Measurements from ENCODE around the gene ZNF33A.
"Not testable (repeated sequence)": the region's sequence is repeated elsewhere in the genome, so short reads cannot be mapped to it uniquely, and the experiment has no call there.

Gene ZNF33A

GRCh38 chr10:38010119-38010903 lies at the start of gene ZNF33A:
TSS of gene ZNF33A (plus strand) at chr10:38010675. CDS start at chr10:38012342, 1,667 bp downstream.
- DNase-seq, result peak; percentile 92 to 93

- DNase-seq, result no peak
Observed at GRCh38 chr10:37965006-37965405, 45.5 kb upstream of the ZNF33A start.

- DNase-seq, result no peak
Observed at GRCh38 chr10:37972396-37972795, 38.1 kb upstream of the ZNF33A start.

- DNase-seq, result peak; percentile 5 to 10
Observed at GRCh38 chr10:37975401-37975991, 35.0 kb upstream of the ZNF33A start.

- peak; percentile 97 to 98 for DNase-seq
Observed at GRCh38 chr10:37976091-37976879, 34.2 kb upstream of the ZNF33A start, which contains the start of gene ZNF25. TSS of gene ZNF25 (minus strand) at chr10:37976647. CDS start at chr10:37971722, 4,925 bp downstream.

- DNase-seq, result no peak
Observed at GRCh38 chr10:37976880-37977203, 33.6 kb upstream of the ZNF33A start.

- DNase-seq, result no peak
Observed at GRCh38 chr10:37991655-37992054, 18.8 kb upstream of the ZNF33A start.

GRCh38 chr10:37992083-37992482 lies 18.4 kb upstream of the ZNF33A start:
- no peak for DNase-seq

- not testable (repeated sequence) for DNase-seq
Observed at GRCh38 chr10:37998920-37999319, 11.6 kb upstream of the ZNF33A start.

- not testable (repeated sequence) for DNase-seq
Observed at GRCh38 chr10:38000474-38000873, 10.0 kb upstream of the ZNF33A start.

- no peak for DNase-seq
Observed at GRCh38 chr10:38003026-38003425, 7.4 kb upstream of the ZNF33A start.

GRCh38 chr10:38003588-38003987 lies 6.9 kb upstream of the ZNF33A start:
- DNase-seq, result no peak

GRCh38 chr10:38007551-38007950 lies 2.9 kb upstream of the ZNF33A start:
- DNase-seq, result no peak

GRCh38 chr10:38007991-38008390 lies 2.5 kb upstream of the ZNF33A start:
- no peak for DNase-seq

GRCh38 chr10:38016354-38016753 lies 5.9 kb downstream of the ZNF33A start:
- DNase-seq, result no peak

GRCh38 chr10:38019124-38019523 lies 8.6 kb downstream of the ZNF33A start:
- not testable (repeated sequence) for DNase-seq

- no peak for DNase-seq
Observed at GRCh38 chr10:38025283-38025682, 14.8 kb downstream of the ZNF33A start.

- no peak for DNase-seq
Observed at GRCh38 chr10:38027986-38028385, 17.5 kb downstream of the ZNF33A start.

GRCh38 chr10:38032886-38033285 lies 22.4 kb downstream of the ZNF33A start:
- DNase-seq, result no peak

- DNase-seq, result no peak
Observed at GRCh38 chr10:38038107-38038931, 27.8 kb downstream of the ZNF33A start.

GRCh38 chr10:38038932-38039245 lies 28.4 kb downstream of the ZNF33A start:
- DNase-seq, result no peak

- DNase-seq, result no peak
Observed at GRCh38 chr10:38043516-38043915, 33.0 kb downstream of the ZNF33A start.

- no peak for DNase-seq
Observed at GRCh38 chr10:38045129-38045528, 34.7 kb downstream of the ZNF33A start.
